D721Med (cell line): ENCODE data around the gene SPRR5.

Experiments
- DNase-seq: peaks from one replicate; pipeline ENCODE4 v3.0.0; 2011; ENCODE audit warnings: low spot score; ENCODE audit not compliant: insufficient read length
- FAIRE-seq: peaks from 2 replicates; lab custom pipeline; 2011; peaks lifted over from hg19 to GRCh38; lab: Jason Lieb, UNC
- TF ChIP-seq, protein P1 (sequence below): IDR thresholded peaks from 2 replicates; pipeline ENCODE4 v1.5.1; 2012; ENCODE audit warnings: mild to moderate bottlenecking, control low read depth; ENCODE audit not compliant: insufficient read depth; ENCODE audit errors: missing control alignments

SPRR5 gene

DNA sequence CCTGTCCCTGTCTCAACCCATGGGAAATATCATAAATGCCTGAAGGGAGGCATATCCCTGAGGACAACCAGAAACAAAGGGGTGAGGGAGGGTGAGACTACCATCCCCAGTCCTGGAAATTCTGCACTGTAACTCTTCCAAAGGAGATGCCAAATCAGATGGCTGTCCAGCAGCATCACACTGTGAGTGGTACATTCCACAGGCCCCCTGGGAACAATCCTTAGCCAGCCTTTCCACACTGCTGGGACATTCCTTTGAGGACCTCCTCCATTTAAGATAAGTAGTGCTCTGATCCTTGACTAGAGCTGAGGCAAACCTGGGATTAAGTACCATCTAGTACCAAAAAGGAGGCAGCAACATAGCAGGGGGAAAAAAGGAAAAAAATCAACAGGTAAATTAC lies 27.9 kb upstream of the SPRR5 start:
- TF ChIP-seq, protein P1, sequence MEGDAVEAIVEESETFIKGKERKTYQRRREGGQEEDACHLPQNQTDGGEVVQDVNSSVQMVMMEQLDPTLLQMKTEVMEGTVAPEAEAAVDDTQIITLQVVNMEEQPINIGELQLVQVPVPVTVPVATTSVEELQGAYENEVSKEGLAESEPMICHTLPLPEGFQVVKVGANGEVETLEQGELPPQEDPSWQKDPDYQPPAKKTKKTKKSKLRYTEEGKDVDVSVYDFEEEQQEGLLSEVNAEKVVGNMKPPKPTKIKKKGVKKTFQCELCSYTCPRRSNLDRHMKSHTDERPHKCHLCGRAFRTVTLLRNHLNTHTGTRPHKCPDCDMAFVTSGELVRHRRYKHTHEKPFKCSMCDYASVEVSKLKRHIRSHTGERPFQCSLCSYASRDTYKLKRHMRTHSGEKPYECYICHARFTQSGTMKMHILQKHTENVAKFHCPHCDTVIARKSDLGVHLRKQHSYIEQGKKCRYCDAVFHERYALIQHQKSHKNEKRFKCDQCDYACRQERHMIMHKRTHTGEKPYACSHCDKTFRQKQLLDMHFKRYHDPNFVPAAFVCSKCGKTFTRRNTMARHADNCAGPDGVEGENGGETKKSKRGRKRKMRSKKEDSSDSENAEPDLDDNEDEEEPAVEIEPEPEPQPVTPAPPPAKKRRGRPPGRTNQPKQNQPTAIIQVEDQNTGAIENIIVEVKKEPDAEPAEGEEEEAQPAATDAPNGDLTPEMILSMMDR, result no peak
- FAIRE-seq, result no peak
- no peak for DNase-seq

DNA sequence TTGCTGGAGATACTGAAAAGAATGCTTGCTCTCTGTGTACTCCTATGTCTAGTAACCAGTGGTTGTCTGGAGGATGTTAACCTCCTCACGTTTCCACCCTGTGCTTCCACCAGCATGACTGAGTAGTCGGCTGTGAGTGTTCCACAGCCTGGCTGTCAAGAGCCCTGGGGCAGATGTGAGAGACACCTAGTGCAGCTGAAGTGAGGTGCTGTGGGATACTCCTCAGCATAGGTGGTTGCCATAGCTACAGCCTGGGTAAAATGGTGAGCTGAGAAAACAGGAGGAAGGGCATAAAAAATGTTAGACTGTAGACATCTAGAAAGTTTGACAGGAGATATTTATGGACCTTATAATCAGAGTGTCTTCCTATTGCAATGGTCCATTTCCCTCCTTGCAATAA lies 22.8 kb upstream of the SPRR5 start:
- TF ChIP-seq, protein P1, result no peak
- DNase-seq (no peak), FAIRE-seq (no peak)

DNA sequence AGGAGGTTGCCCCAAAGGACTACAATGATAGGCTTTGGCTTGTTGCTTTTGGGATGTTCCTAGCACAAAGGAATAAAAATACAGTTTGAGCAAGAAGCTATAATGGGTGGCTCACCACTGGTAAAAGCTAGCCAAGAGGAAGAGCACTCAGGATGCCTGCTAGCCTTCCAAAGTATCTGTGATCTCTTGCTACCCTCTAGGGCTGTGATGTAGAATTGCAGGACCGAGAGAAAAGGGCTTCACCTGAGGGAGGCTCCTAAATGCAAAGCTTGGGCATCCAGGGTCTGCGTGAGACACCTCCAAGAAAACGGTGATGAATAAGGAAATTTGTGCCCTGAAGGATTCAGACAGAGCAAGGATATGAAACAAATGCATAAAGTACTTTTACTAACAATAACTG lies 20.9 kb upstream of the SPRR5 start:
- TF ChIP-seq, protein P1, result peak; percentile 31
- DNase-seq, result no peak
- FAIRE-seq, result no peak

DNA sequence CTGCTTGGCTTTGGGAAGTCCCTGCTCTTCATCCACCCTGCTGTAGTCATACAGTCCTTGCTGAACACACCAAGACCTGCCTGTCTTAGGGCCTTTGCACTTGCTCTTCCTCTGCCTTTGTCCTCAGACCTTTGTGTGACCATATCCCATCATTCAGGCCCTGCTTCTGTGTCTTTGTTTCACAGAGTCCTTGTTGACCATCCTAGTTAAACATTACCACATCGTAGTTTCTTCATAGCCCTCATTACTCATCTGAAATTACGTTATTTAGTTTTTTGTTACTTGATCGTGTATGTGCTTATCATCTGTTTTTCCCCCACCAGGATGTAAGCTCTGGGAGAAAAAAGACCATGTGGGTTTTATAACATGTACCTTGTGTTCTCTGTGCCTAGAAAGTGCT lies 18.3 kb upstream of the SPRR5 start:
- TF ChIP-seq, protein P1, result no peak
- no peak for DNase-seq
- no peak for FAIRE-seq

DNA sequence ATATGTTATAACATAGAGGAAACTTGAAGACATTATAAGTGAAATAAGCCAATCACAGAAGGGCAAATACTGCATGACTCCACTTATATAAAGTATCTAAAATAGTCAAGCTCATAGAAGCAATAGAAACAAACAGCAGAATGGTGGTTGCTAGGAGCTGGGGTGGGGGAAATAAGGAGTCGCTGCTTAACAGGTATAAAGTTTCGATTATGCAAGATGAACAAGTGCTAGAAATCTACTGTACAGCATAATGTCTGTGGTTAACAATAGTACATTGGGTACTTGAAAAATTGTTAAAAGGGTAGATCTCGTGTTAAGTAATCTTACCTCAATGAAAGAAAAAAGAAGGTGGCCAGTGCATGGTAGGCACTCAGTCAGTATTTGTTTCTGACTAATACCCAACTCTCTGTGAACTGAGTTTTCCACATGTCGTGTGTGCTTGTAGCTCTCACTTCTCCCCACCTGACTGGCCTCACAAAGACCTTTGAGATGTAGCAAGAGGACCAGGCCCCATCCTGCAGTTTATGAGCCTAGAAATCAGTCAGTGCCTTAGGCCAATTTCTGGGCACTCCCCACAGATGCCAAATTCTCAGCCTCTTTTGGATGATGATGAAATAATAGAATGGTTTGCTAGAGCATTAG lies 14.7 kb upstream of the SPRR5 start:
- no peak for FAIRE-seq
- TF ChIP-seq, protein P1, result no peak
- no peak for DNase-seq

DNA sequence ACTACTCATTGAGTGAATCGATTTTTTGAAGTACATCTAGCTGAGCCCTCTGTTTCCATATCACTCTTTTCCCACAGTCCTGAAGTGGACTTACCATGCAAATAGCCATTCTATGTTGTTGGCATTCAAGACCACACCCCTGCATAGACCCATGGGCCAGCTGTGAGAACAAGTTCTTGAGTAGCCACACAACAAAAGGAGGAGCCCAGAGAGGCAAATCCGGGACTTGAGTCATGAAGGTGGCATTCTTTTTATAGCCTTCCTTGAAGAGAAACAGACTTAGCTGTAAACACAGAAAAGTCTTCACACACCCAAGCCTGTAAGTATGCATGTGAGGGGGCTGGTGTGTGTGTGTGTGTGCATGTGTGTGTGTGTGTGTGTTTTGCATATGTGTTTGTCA lies 13.8 kb upstream of the SPRR5 start:
- no peak for FAIRE-seq
- DNase-seq, result no peak
- TF ChIP-seq, protein P1, result no peak

DNA sequence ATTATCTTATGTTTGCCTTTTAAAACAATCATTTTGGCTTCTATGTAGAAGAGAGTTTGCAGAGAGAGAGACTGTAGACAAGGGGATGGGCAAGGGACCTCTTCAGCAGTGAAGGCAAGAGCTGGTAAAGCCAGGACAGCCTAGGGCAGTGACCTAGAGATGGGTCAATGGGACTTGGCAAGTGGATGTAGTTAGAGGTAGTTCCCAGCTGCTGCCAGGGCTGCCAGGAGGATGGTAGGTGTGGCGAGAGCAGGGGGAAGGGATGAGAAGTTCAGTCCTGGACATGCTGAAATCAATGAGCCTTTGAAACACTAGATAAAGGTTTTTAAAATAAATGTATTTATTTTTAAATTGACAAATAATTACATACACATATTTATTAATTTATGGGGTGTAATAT lies 6.4 kb upstream of the SPRR5 start:
- FAIRE-seq, result no peak
- no peak for DNase-seq
- TF ChIP-seq, protein P1, result no peak
